GM19468 (cell line): ENCODE data around the gene NUDT7.

Source experiments
- ATAC-seq: cut with Tn5 transposase; IDR thresholded peaks from one replicate; pipeline ENCODE4 v1.9.1; 2021; ENCODE audit warnings: mild to moderate bottlenecking, moderate library complexity, moderate number of reproducible peaks; ENCODE audit not compliant: unreplicated experiment; ENCODE audit errors: extremely low read depth

The NUDT7 gene

DNA sequence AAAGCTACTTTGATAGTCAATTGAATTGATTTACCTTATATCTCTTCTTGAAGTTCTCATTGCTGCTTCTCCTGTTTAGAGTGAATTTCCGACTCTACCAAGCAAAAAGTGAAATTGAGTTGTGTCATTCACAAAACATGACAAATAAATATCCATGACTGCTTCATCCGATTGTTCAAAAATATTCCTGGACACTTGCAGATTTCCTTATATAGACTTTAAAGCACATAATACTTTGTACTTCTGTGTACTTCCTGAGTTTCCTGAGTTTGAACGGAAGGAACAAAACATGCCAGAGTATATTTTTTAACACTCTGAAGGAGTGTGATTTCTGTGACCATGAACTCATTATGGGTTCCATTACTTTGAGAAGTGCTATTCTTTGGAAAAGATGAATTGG is 45.5 kb downstream of the NUDT7 start:
- no peak for ATAC-seq

DNA sequence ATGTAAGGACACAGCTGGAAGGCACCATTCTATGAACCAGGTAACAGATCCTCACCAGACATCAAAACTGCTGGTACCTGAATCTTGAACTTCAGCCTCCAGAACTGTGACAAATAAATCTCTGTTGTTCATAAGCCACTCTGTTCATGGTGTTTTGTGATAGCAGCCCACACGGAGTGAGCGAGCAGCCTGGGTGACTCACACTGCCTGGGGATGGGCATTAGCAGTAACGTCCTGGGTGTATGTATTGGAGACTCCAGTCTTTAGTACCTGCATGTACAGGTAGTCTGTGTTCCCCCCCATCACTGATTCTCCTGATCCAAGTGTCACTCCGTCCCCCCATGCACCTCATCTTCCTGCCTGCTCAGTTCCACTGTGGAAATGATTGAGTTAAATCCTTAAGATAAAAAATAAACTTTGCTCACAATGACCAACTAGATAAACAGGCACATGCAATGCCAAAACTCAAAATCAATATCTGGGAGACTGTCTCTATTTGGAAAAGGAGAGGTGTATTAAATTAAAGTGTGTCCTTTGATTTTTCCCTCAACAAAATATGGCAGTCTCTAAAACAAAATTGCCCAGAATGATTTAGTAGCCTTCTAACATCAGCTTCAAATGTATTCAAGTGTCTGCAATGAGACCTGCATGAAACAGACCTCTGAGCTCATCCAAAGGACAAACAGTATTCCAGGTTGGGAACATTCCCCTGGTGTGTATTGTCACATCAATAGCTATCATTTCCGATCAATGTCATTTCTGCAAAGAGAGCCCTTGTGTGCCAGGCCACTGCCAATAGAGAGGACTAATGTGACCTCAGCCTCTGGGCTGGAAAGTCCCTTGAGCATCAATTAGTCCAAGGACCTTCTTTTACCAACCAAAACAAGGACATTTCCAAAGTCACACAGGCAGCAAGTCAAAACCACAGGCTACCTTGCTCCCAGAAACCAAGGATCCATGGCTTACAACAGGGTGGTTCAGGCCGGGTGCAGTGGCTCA is 53.9 kb downstream of the NUDT7 start:
- no peak for ATAC-seq

DNA sequence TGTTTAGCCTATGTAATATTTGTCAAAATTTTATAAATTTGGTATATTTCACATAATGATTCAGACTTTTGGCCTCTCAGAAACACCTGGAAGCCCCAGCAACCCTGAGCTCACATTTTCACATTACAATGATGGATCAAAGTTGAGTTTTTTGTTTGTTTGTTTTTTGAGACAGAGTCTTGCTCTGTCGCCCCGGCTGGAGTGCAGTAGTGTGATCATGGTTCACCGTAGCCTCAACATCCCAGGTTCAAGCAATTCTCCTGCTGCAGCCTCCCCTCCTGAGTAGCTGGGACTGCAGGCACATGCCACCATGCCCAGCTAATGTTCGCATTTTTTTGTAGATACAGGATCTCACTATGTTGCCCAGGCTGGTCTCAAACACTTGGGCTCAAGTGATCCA is 55.4 kb downstream of the NUDT7 start:
- no peak for ATAC-seq

DNA sequence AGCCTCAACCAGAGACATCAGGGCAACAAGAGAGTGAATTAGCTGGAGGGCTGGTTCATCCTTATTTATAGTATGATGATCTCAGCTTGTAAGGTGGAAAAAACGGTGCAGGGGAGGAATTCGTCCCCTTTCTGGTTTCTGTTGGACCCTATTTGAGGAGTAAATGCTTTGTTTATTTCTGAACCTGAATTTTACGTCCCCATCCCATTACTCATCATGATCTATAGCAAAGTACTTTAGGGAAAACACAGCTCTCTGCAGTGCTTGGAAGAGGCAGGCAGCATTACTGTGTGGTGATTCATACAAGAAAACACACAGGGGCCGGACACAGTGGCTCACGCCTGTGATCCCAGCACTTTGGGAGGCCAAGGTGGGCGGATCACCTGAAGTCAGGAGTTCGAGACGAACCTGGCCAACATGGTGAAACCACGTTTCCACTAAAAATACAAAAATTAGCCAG is 58.1 kb downstream of the NUDT7 start:
- no peak for ATAC-seq

DNA sequence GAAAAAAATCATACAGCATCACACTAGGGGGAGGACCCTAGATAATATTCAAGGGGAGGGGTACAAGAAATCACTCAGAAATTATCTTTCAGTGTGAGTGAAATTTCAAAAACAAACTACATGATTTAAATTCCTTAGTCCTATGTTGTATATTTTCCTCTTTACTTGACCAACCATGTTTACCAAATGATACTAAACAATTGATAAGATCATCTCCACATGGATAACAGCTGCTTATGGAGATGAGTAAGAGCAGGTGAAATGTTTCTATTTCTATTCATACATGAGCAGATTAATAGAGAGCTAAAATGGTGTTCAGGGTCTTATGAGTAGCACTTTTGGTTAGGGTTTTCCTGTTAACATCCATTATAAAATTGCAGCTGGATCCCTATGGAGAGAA is 58.8 kb downstream of the NUDT7 start:
- ATAC-seq: no peak

DNA sequence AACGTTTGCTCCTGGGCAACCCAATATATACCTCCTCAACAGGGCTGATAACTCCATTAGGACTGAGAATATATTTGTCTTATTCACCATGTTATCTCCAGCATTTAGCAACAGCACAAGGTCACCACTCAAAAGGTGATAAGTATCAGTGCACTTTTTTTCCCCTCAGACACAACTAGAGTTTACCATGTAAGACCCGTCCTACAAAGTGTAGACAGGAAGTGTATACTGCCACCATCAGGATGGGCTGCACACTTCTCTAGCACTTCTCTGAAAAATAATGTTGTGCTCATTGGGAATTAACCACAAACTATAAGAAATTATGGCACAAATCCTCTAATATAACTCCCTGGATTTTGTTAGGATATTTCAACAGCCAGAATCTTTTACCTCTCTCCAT is 60.4 kb downstream of the NUDT7 start:
- ATAC-seq: no peak

DNA sequence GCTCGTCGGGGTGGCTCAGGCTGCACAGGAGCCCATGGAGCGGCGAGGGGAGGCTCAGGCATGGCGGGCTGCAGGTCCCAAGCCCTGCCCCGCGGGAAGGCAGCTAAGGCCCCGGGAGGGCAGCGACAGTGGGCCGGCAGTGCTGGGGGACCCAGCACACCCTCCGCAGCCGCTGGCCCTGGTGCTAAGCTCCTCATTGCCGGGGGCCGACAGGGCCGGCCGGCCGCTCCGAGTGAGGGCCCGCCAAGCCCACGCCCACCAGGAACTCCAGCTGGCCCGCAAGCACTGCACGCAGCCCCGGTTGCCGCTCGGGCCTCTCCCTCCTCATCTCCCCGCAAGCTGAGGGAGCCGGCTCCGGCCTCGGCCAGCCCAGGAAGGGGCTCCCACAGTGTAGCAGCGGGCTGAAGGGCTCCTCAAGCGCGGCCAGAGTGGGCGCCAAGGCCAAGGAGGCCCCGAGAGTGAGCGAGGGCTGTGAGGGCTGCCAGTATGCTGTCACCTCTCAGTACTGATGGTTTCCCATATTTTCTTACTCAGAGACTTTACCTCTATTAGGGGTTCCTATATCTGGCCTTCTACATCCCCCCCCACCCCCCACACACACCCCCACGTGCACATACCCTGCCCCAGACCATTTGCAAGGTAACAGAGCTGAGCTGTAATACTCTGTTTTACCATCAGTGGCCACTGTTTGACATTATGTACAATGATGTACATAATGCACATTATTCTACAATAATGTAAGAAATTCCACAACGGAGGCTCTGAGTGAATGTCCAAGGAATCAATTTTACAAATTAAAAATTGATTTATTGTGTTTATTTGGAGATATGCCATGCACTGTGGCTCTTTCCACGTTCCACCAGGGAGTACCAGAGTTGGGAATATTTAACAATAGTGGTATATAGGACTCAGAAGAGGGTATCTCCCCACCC is 62.4 kb downstream of the NUDT7 start:
- ATAC-seq: no peak

DNA sequence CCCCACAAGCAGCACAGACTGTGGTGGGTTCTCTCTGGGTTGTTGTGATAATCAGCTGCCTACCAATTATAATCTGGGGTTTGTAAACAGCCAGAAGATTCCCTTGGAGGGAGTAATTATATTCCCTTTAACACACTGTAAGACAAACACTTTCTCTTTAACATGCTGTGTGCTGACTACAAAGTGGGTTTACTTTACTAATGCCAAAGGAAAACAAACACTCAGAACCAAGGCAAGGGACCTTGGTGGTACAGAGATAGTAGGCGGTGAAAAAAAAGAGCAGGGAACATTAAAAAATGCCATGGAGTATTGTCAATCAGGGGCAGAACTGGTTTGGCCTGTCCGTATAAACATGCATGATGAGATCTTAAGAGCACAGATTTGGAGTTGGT is 63.1 kb downstream of the NUDT7 start:
- ATAC-seq: no peak

DNA sequence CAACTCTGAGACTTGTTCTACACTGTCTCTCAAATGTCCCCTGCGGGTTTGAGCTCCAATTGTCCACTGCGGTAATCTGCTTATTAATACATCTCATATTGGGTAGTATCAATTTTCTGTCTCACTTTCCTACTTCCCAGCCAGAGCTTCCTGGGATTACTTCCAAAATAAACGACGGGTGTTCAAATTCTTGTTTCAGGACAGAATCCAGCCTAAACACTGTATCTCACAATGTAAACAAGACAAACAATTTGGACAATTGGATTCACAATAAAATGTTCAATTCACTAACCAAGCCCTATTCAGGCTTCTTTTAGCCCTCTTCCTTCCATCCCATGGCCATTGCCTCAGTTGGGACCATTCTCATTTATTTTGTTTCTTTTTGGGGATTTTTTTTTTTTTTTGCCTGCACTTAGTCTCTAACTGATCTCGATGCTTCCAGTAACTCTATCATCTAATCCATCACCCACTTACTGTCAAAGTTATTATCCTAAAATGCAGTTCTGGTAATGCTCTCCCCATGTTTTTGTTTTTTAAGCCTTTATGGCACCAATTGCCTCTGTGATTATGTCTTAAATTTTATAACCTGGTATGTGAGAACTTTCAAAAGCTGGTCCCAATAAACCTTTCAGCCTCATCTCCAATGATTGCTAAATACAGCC is 64.0 kb downstream of the NUDT7 start:
- ATAC-seq: no peak

DNA sequence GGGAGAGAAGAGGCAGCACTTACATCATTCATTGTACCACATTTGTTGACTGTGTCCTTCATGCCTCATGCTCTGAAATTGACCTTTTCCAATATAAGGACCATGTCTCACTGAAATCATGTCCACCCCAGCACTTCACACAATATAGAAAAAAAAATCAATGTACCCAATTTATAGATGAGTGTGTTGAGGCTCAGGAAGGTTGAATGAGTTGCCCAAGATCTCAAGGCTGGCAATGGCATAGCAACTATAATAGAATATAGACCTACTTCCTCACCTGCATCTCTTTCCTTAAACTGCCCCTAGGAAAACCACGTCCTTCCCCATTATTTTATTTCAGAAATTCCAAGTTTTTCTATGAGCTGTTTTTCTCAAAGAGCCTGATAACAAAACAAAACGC is 65.1 kb downstream of the NUDT7 start:
- ATAC-seq: no peak

DNA sequence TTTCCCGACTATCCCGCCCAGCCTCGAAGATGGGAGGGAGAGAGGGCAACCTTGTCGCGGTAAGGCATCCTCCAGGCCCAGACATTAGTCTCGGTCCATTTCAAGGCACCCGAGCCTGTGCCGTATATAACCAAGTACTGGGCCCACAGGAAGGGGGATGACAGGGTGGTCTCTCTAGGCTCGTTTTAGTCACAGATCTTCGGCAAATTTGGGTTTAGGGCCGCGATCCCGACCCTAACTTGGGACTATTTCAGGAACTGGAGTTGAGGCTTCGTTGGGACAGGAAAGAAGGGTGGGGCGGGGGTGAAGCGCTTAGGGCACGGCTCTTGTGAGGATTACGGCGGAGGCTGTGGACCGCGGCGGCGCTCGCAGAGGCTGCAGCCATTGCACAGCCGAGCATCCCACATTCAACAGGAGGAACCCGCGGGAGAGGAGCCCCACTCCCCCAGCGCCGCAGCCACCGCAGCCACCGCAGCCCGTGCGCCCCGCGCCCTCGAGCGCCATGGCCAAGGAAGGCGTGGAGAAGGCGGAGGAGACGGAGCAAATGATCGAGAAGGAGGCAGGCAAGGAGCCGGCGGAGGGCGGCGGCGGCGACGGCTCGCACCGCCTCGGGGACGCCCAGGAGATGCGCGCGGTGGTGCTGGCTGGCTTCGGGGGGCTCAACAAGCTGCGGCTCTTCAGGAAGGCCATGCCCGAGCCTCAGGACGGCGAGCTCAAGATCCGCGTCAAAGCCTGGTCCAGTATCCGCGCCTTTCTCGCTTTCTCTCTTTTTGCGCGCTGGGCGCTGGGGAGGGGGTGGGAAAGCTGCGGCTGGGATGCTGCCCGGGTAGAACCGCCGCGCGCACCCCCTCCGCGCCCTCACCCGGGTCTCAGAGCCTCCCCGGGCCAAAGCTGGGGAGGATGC is 66.1 kb downstream of the NUDT7 start, which contains the start of gene VAT1L:
TSS of gene VAT1L (plus strand) at position 384 of the 904 bp plus-strand sequence. CDS start at position 503, 119 bp downstream.
- ATAC-seq: no peak

DNA sequence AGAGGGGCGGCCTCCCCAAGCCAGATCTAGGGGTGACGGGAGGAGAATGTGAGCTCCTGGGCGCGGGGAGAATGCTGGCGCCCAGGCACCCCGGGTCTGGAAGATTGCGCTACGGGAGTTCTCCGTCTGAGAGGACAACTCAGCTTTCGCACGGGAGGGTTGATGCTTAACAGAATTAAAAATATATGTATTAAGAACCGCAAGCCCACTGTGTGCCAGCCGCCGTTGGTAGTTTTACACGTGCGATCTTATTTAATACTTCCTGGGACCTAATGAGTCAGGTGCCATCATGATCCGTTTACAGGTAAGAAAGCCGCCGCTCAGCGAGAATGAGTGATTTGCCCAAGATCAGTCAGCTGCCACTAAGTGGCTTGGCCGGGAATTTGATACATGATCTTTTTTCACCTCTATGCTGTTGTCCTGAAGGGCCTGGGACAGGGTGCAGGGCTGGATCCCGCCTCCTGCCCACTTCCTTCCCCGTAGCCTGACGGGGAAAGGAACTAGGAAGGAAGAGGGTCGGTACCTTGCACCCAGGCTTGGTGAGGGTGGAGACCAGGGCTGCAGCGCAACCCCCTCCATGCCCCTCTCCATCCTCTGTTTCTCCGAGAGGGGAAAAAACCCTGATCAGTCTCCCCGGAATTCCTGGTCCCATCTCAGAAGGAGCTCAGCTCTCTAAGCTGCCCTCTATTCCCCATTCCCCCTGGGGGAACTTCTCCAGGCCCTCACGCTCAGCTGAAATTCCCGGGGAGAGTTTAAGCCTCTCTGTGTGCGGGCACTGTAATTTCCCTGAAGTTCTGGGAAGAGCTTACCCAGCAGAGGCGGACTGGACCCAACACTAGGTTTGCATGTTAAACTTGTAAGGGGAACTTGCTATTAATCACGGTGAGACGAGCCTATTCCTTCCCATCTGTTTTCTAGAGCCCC is 67.0 kb downstream of the NUDT7 start:
- no peak for ATAC-seq

DNA sequence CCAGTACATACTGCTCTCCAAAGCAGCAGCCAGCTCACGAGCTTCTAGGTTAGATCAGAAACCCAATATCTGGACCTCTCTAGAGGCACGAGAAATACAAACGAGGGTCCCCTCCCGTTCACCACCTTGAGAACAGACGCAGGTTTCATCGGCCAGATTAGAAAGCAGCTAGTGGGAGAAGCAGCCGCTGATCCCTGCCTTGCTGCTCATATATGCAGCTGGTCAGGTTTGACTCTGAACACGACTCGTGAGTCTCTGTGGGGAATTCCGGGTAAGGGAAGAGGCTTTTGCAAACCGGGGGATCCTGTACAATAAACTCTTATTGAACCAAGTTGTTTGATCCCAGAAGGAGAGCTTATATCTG is 67.7 kb downstream of the NUDT7 start:
- ATAC-seq: no peak

DNA sequence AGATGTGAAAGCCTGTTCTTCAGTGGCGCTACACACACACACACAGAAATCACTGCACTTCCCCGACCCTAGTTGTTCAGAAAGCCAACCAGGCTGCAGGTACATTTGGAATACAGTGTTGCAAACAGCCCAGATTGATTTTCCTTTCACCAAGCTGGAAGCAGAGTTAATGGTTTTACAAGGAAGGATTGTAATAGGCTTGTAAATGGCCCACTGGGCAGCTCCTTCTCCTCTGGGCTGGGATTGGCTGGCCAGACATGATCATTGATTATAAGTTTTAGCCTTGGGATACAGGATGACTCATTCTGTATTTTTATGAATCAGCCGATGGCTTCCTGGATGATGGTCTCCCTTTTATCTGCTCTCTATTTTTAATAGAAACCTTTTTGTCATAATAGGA is 68.6 kb downstream of the NUDT7 start:
- ATAC-seq: no peak
